Activated B cell treated with CpG ODN at 0.5 μM for 24 hours (primary cell): ENCODE measurements around the gene KRTAP10-8. TPM values are rescaled to one million over a fixed set of nuclear protein-coding genes. Genes with fewer than 3 reads are reported as not detected.
"Not testable (repeated sequence)": the region's sequence is repeated elsewhere in the genome, so short reads cannot be mapped to it uniquely, and the experiment has no call there.

Source experiments
- ATAC-seq: fragments of 200-7000 bp; cut with Tn5 transposase; one replicate; pipeline ENCODE4 v1.10.0; 2021; ENCODE audit warnings: low read depth, mild to moderate bottlenecking, moderate library complexity
- CTCF ChIA-PET: fragments of 350-600 bp; sonication (Branson Sonifier 250); formaldehyde crosslinking; loops from one replicate; lab custom pipeline; 2021; ENCODE audit warnings: antibody characterized with exemption; lab: Charles Lee
- POLR2A ChIA-PET: fragments of 350-600 bp; sonication (Branson Sonifier 250); formaldehyde crosslinking; loops from one replicate; lab custom pipeline; 2021; ENCODE audit warnings: antibody characterized with exemption; lab: Charles Lee
- DNase-seq: peaks from one replicate; pipeline ENCODE4 v3.0.0; 2022
- H3K27ac Mint-ChIP-seq: one replicate; pipeline ENCODE4 v1.8.0; 2020; ENCODE audit warnings: mixed read lengths
- H3K27me3 Mint-ChIP-seq: one replicate; pipeline ENCODE4 v1.8.0; 2021; ENCODE audit warnings: mixed read lengths
- H3K36me3 Mint-ChIP-seq: one replicate; pipeline ENCODE4 v1.8.0; 2021; ENCODE audit warnings: low read depth, mixed read lengths
- H3K4me1 Mint-ChIP-seq: one replicate; pipeline ENCODE4 v1.8.0; 2021; ENCODE audit warnings: mixed read lengths
- H3K4me3 Mint-ChIP-seq: one replicate; pipeline ENCODE4 v1.8.0; 2020; ENCODE audit warnings: mild to moderate bottlenecking, mixed read lengths
- H3K9me3 Mint-ChIP-seq: one replicate; pipeline ENCODE4 v1.8.0; 2020; ENCODE audit warnings: mixed read lengths
- intact Hi-C: fragments of 100-400 bp; cut with micrococcal nuclease; formaldehyde crosslinking; loops from one replicate; pipeline ENCODE4 v1.15.1; 2024
- total RNA-seq: library from RNA; stranded (reverse); gene quantifications from 2 replicates; pipeline ENCODE4 v1.2.3, GENCODE V29; 2022
- TF ChIP-seq, protein P1 (sequence below): fragments of 200-600 bp; IDR thresholded peaks from one replicate; pipeline ENCODE4 v1.8.0; 2022; ENCODE audit warnings: antibody characterized with exemption, mild to moderate bottlenecking

The KRTAP10-8 gene
- total RNA-seq, 1 donor from 2014 or later, result not detected

- Mint-ChIP-seq H3K27ac (no peak overlapping the region), H3K27me3 (peaks cover 22% of the 10 kb centered on the region), H3K9me3 (peaks cover 15% of the 10 kb centered on the region), H3K36me3 (no peaks in the 10 kb centered on the region), H3K4me3 (no peak overlapping the region), H3K4me1 (no peaks in the 10 kb centered on the region)
- no peak for ATAC-seq
- ChIA-PET CTCF (no interaction called here), POLR2A (no interaction called here)
- DNase-seq, result no peak
- intact Hi-C loops, result no loop called here
- TF ChIP-seq, protein P1, sequence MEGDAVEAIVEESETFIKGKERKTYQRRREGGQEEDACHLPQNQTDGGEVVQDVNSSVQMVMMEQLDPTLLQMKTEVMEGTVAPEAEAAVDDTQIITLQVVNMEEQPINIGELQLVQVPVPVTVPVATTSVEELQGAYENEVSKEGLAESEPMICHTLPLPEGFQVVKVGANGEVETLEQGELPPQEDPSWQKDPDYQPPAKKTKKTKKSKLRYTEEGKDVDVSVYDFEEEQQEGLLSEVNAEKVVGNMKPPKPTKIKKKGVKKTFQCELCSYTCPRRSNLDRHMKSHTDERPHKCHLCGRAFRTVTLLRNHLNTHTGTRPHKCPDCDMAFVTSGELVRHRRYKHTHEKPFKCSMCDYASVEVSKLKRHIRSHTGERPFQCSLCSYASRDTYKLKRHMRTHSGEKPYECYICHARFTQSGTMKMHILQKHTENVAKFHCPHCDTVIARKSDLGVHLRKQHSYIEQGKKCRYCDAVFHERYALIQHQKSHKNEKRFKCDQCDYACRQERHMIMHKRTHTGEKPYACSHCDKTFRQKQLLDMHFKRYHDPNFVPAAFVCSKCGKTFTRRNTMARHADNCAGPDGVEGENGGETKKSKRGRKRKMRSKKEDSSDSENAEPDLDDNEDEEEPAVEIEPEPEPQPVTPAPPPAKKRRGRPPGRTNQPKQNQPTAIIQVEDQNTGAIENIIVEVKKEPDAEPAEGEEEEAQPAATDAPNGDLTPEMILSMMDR, result no peak
These were observed 36.4 kb upstream of the KRTAP10-8 start for GRCh38 chr21:44575307-44576024.

GRCh38 chr21:44576025-44576420 lies 35.9 kb upstream of the KRTAP10-8 start:
- peaks cover 14% of the 10 kb centered on the region for H3K9me3 Mint-ChIP-seq
- no peaks in the 10 kb centered on the region for H3K4me1 Mint-ChIP-seq
- H3K27ac Mint-ChIP-seq, result no peak overlapping the region
- peaks cover 25% of the 10 kb centered on the region for H3K27me3 Mint-ChIP-seq
- no peak for ATAC-seq
- no peaks in the 10 kb centered on the region for H3K36me3 Mint-ChIP-seq
- CTCF ChIA-PET, result no interaction called here
- intact Hi-C loops, result no loop called here
- no peak overlapping the region for H3K4me3 Mint-ChIP-seq
- TF ChIP-seq, protein P1, result no peak
- POLR2A ChIA-PET, result no interaction called here
- DNase-seq, result no peak

DNA sequence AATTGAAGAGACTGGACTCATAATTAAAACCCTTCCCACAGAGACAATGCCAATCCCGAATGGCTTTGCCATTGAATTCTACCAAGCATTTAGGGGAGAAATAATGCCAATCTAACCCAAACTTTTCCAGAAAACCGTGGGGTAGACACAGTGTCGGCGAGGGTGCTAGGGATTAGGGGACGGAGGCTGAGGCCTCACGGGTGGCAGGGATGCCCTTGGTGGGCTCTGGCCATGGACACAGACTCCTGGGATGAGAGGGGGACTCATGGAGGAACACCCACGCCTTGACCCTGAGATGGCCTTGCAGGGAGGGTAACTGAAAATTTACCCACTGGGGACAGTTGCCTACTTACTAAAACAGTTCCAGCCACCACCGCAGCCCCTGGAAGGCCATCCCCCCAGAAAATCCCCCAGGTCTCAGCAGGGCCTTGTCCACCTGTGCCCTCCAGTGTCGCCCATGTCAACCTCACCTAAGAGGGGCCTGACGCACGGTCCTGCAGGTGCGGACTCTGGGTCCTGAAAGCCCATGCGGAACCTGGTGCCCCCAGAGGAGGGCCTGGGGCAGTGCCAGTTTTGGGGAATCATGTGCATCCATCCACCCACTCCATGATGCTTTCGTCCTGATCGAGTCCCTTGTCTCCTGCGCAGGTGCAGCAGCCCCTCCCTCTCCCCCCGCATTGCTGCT lies 33.4 kb upstream of the KRTAP10-8 start:
- Mint-ChIP-seq H3K9me3 (peaks cover 16% of the 10 kb centered on the region), H3K4me3 (no peak overlapping the region), H3K27ac (no peak overlapping the region), H3K4me1 (no peaks in the 10 kb centered on the region), H3K27me3 (peaks cover 18% of the 10 kb centered on the region), H3K36me3 (no peaks in the 10 kb centered on the region)
- ChIA-PET POLR2A (no interaction called here), CTCF (no interaction called here)
- intact Hi-C loops, result no loop called here
- DNase-seq, result no peak
- no peak for ATAC-seq
- TF ChIP-seq, protein P1, result no peak

DNA sequence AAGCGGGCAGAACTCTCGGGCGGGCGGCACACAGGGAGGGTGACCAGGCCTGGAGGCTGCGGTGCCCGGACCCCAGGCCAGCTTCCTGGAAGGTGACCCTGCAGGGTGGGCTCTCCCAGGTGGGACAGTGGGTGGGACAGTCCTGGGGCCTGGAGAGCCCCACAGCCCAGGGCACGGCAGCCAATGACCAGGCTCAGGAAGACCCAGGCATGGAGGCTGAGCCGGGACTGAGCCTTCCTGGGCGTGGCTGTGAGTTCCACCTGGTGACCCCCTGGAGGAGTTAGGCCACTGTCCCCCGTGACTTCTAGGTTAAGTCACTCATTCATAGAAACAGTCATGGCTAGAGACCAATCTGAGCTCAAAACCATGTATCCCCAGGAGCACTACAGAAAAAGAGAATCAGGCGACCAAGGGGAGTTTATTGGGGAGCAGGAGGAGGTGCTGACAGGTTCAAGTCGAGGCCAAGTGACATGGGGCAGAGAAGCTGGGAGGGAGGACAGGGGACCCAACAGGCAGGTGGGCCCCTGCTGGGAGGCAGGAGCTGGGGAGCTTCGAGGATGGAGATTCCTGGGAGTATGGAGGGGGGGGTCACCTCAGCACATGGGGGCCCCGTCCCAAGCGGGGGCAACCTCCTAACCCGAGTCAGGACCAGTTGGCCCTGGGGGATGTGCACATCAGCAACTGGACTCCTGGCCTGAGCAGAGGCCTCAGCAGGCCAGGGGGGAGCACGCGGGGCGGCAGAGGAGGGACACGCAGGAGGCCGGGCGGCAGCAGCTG lies 32.6 kb upstream of the KRTAP10-8 start:
- Mint-ChIP-seq H3K4me1 (no peaks in the 10 kb centered on the region), H3K27ac (no peak overlapping the region), H3K4me3 (no peak overlapping the region), H3K36me3 (no peaks in the 10 kb centered on the region), H3K27me3 (peaks cover 21% of the 10 kb centered on the region), H3K9me3 (peaks cover 16% of the 10 kb centered on the region)
- TF ChIP-seq, protein P1, result no peak
- ATAC-seq (no peak), DNase-seq (no peak)
- POLR2A ChIA-PET, result no interaction called here
- CTCF ChIA-PET, result no interaction called here
- intact Hi-C loops, result no loop called here

DNA sequence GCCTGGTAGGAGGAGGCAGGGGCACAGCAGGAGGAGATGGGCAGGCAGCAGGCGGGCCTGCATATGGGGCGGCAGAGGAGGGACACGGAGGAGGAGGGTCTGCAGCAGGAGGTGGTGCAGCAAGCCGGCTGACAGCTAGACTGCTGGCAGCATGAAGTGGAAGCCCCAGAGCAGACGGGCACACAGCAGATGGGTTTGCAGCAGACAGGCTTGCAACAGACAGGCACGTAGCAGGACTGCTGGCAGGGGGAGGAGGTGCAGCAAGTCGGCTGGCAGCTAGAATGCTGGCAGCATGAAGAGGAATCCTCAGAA lies 32.1 kb upstream of the KRTAP10-8 start:
- intact Hi-C loops, result no loop called here
- peaks cover 16% of the 10 kb centered on the region for H3K9me3 Mint-ChIP-seq
- H3K4me3 Mint-ChIP-seq, result no peak overlapping the region
- H3K27me3 Mint-ChIP-seq, result peaks cover 19% of the 10 kb centered on the region
- no peaks in the 10 kb centered on the region for H3K36me3 Mint-ChIP-seq
- ATAC-seq, result no peak
- no peaks in the 10 kb centered on the region for H3K4me1 Mint-ChIP-seq
- ChIA-PET CTCF (no interaction called here), POLR2A (no interaction called here)
- H3K27ac Mint-ChIP-seq, result no peak overlapping the region
- no peak for DNase-seq
- TF ChIP-seq, protein P1, result no peak

- H3K4me1 Mint-ChIP-seq, DNase-seq, H3K27ac Mint-ChIP-seq, H3K36me3 Mint-ChIP-seq, CTCF ChIA-PET, intact Hi-C loops, POLR2A ChIA-PET, ATAC-seq, H3K4me3 Mint-ChIP-seq: not testable (repeated sequence)
- Mint-ChIP-seq H3K27me3 (peaks cover 21% of the 10 kb centered on the region), H3K9me3 (peaks cover 16% of the 10 kb centered on the region)
These were observed 31.6 kb upstream of the KRTAP10-8 start, which contains the start of gene KRTAP10-5 for GRCh38 chr21:44580231-44580821. Gene KRTAP10-5 (minus strand): TSS chr21:44580604. CDS start chr21:44580578, 26 bp downstream.
